Lung (tissue), 5 donors: Measurements from ENCODE around the gene QRFPR. TPM values are rescaled to one million over a fixed set of nuclear protein-coding genes. Genes with fewer than 3 reads are reported as not detected.

Source experiments
- polyA plus RNA-seq, 2 donors: library from polyadenylated mRNA; stranded (reverse); fragments of 200-250 nt; gene quantifications; one replicate each; pipeline ENCODE4 v1.2.1, GENCODE V29; 2013
- small RNA-seq: library from RNA; depleted of rRNA; stranded (forward); fragments of <200 nt; gene quantifications from one replicate; pipeline ENCODE3, GENCODE V24; 2014; ENCODE audit warnings: low replicate concordance
- total RNA-seq, 2 donors: library from RNA; depleted of rRNA in 1 of 2; stranded (reverse); fragments of >200 nt in 1 of 2; gene quantifications; one replicate each; pipeline ENCODE4 v1.2.1, GENCODE V29; 2014 to 2021
- donor health status: Bipolar disorder and iron deficiency.
- donor health status: healthy.
- donor health status: DM: yes; HTN: yes; CAD: no.

Gene QRFPR
- total and polyA plus RNA-seq, 4 donors: 0.02 to 1.3 TPM; not detected in 2

Small RNA genes within 50 kb of the gene (small RNA-seq; reads per million reads assigned to genes)
- gene RF00019: not detected

Other genes starting within 250 kb of the QRFPR start
- gene TNIP3, start 216.7 kb downstream of the QRFPR start, total RNA-seq: 10 to 100 TPM in 1 of 2 donors, 1 to 10 TPM in 1; 3.4 to 11.0 TPM
- 10 to 100 TPM in 1 of 2 donors, 1 to 10 TPM in 1; 1.6 to 59.2 TPM for gene TNIP3, start 216.7 kb downstream of the QRFPR start, polyA plus RNA-seq